NT2/D1 (cell line): ENCODE data around the gene TREH.

ENCODE experiments used
- SUZ12 ChIP-seq: IDR thresholded peaks from 2 replicates; pipeline ENCODE4 v1.6.1; 2011; ENCODE audit not compliant: insufficient read length, insufficient read depth; ENCODE audit errors: extremely low read depth
- YY1 ChIP-seq: IDR thresholded peaks from 2 replicates; pipeline ENCODE4 v1.6.1; 2011; ENCODE audit not compliant: insufficient read length, insufficient read depth
- ZNF274 ChIP-seq: IDR thresholded peaks from 2 replicates; pipeline ENCODE4 v1.6.1; 2011; ENCODE audit warnings: mild to moderate bottlenecking, low read depth, low read length

DNA sequence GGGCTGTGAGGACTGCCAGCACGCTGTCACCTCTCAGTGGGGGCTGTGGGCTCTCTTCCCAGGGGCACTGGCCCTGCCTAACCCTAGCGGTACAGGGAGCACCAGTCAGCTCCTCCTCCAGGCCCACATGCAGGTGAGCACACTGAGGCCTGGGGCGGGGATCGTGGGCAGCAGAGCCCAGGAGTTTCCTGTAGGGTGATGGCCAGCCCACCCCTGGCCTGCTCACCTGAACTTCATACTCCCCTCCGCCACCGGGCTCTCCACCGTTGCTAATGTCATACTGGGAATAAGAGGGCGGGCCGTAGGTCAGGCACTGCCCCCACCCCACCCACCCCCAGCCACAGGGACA is 10.0 kb upstream of the TREH start:
- TF ChIP-seq YY1 (no peak), ZNF274 (no peak), SUZ12 (no peak)
